ENCODE measurements around the gene ZNF200. TPM values are rescaled to one million over a fixed set of nuclear protein-coding genes. Genes with fewer than 3 reads are reported as not detected.
A peak's percentile ranks its signal among the peaks of the same experiment; 100 is the strongest.

Gene ZNF200
- polyA plus RNA-seq, 3 donors, result 2.0 to 2.8 (median 2.5) TPM

GRCh38 chr16:3188925-3189825 lies 45.8 kb downstream of the ZNF200 start:
- Histone ChIP-seq H2AFZ (ENCODE audit: insufficient read depth, low read depth, low read length, poor library complexity, severe bottlenecking) (peak overlapping the region; percentile 35), H3K36me3 (replicated peaks in 1 of 2; ENCODE audit: control insufficient read depth in 1 of 2, insufficient read depth in 2 of 2, low read length in 2 of 2) (no peaks in the 10 kb centered on the region), H3K4me1 (ENCODE audit: control insufficient read depth in 1 of 2, insufficient read depth in 2 of 2, low read length in 2 of 2) (peaks cover 17 to 20% of the 10 kb centered on the region in 2 donors), H3K4me3 (replicated peaks in 1 of 3; ENCODE audit: low read depth in 2 of 3, low read length in 3 of 3) (no peak overlapping the region), H3K9me3 (replicated peaks in 1 of 2; ENCODE audit: control insufficient read depth in 1 of 2, insufficient read depth in 1 of 2, low read length in 2 of 2) (peaks cover 23 to 82% of the 10 kb centered on the region in 2 donors), H3K27ac (ENCODE audit: low read depth in 1 of 2, low read length in 2 of 2) (no peak overlapping the region), H3K4me2 (replicated peaks; ENCODE audit: extremely low read depth, low read length, poor library complexity, severe bottlenecking) (peak overlapping the region; percentile 23), H3K27me3 (ENCODE audit: control insufficient read depth in 2 of 2, insufficient read depth in 2 of 2, low read length in 2 of 2) (peaks cover 82 to 99% of the 10 kb centered on the region in 2 donors), H3K9ac (ENCODE audit: insufficient read depth, low read length, poor library complexity, severe bottlenecking) (no peak overlapping the region), H3K79me2 (ENCODE audit: insufficient read depth, low read length) (no peaks in the 10 kb centered on the region), H4K20me1 (ENCODE audit: insufficient read depth, low read length) (no peaks in the 10 kb centered on the region)
- no peak overlapping the region for H3K27ac Mint-ChIP-seq
- 3% methylated on average over 60 of the region's 61 CpGs for WGBS (ENCODE audit: insufficient coverage)
- H3K27me3 Mint-ChIP-seq (ENCODE audit: low read depth in 3 of 3), result peaks cover 91 to 100% (median 98%) of the 10 kb centered on the region in 3 donors
- H3K4me1 Mint-ChIP-seq, result peaks cover 31% of the 10 kb centered on the region
- peak overlapping the region; percentile 39 to 83 for H3K4me3 Mint-ChIP-seq
- H3K9me3 Mint-ChIP-seq, result peaks cover 17 to 75% (median 71%) of the 10 kb centered on the region in 7 donors
- TF ChIP-seq CTCF (IDR thresholded peaks at IDR 0.05), result no peak
- intact Hi-C loops (cut with micrococcal nuclease), result no loop called here
- peaks cover 13 to 22% of the 10 kb centered on the region in 2 donors for H3K36me3 Mint-ChIP-seq
- DNase-seq, result no peak

GRCh38 chr16:3188675-3188924 lies 46.4 kb downstream of the ZNF200 start:
- H3K9me3 Mint-ChIP-seq, result peaks cover 20 to 80% (median 73%) of the 10 kb centered on the region in 7 donors
- H3K27me3 ChIP-seq (ENCODE audit: control insufficient read depth in 2 of 2, insufficient read depth in 2 of 2, low read length in 2 of 2), result peaks cover 83 to 100% of the 10 kb centered on the region in 2 donors
- H3K36me3 ChIP-seq (replicated peaks in 1 of 2; ENCODE audit: control insufficient read depth in 1 of 2, insufficient read depth in 2 of 2, low read length in 2 of 2), result no peaks in the 10 kb centered on the region
- peaks cover 91 to 100% (median 98%) of the 10 kb centered on the region in 3 donors for H3K27me3 Mint-ChIP-seq (ENCODE audit: low read depth in 3 of 3)
- H3K4me1 ChIP-seq (ENCODE audit: control insufficient read depth in 1 of 2, insufficient read depth in 2 of 2, low read length in 2 of 2), result peaks cover 17 to 24% of the 10 kb centered on the region in 2 donors
- H3K4me3 Mint-ChIP-seq, result peak overlapping the region in 1 of 2 donors; percentile 83
- no peak for DNase-seq
- H3K36me3 Mint-ChIP-seq, result peaks cover 19 to 26% of the 10 kb centered on the region in 2 donors
- peaks cover 36% of the 10 kb centered on the region for H3K4me1 Mint-ChIP-seq
- H3K4me3 ChIP-seq (replicated peaks in 1 of 3; ENCODE audit: low read depth in 2 of 3, low read length in 3 of 3), result no peak overlapping the region
- H3K27ac Mint-ChIP-seq, result no peak overlapping the region
- peak overlapping the region; percentile 23 for H3K4me2 ChIP-seq (replicated peaks; ENCODE audit: extremely low read depth, low read length, poor library complexity, severe bottlenecking)
- no peak overlapping the region for H2AFZ ChIP-seq (ENCODE audit: insufficient read depth, low read depth, low read length, poor library complexity, severe bottlenecking)
- TF ChIP-seq CTCF (IDR thresholded peaks at IDR 0.05), result no peak
- H3K9me3 ChIP-seq (replicated peaks in 1 of 2; ENCODE audit: control insufficient read depth in 1 of 2, insufficient read depth in 1 of 2, low read length in 2 of 2), result peaks cover 21 to 82% of the 10 kb centered on the region in 2 donors
- H4K20me1 ChIP-seq (ENCODE audit: insufficient read depth, low read length), result no peaks in the 10 kb centered on the region
- no peak overlapping the region for H3K27ac ChIP-seq (ENCODE audit: low read depth in 1 of 2, low read length in 2 of 2)
- 3% methylated on average over 13 of the region's 13 CpGs for WGBS (ENCODE audit: insufficient coverage)
- no peak overlapping the region for H3K9ac ChIP-seq (ENCODE audit: insufficient read depth, low read length, poor library complexity, severe bottlenecking)
- no peaks in the 10 kb centered on the region for H3K79me2 ChIP-seq (ENCODE audit: insufficient read depth, low read length)
- intact Hi-C loops (cut with micrococcal nuclease), result no loop called here
